ENCODE data around the gene RAB28. TPM values are rescaled to one million over a fixed set of nuclear protein-coding genes. Genes with fewer than 3 reads are reported as not detected.

RAB28 gene
- total and polyA plus RNA-seq, 2 experiments from 2014 or later, result 15.3 to 23.9 TPM

GRCh38 chr4:13454786-13455185, 29.4 kb downstream of the RAB28 start:
- H3K4me1 Mint-ChIP-seq, result peaks cover 5% of the 10 kb centered on the region
- H3K27me3 ChIP-seq (ENCODE audit: insufficient read depth), result no peaks in the 10 kb centered on the region
- H3K4me1 ChIP-seq (ENCODE audit: insufficient read depth), result no peaks in the 10 kb centered on the region
- no peaks in the 10 kb centered on the region for H4K20me1 ChIP-seq (replicated peaks; ENCODE audit: insufficient read depth)
- no peaks in the 10 kb centered on the region for H3F3A ChIP-seq (replicated peaks; ENCODE audit: low read depth)
- no peak for ATAC-seq
- H3K9me2 ChIP-seq (ENCODE audit: insufficient read depth), result no peaks in the 10 kb centered on the region
- no peak overlapping the region for H3K27ac ChIP-seq (ENCODE audit: low read depth)
- no peaks in the 10 kb centered on the region for H3K79me2 ChIP-seq (replicated peaks; ENCODE audit: insufficient read depth)
- no peak overlapping the region for H3K4me3 Mint-ChIP-seq
- H3K27me3 Mint-ChIP-seq (ENCODE audit: insufficient read depth, low read depth, poor library complexity), result no peaks in the 10 kb centered on the region
- H2AFZ ChIP-seq, result no peak overlapping the region
- H3K36me3 Mint-ChIP-seq (ENCODE audit: low read depth), result peaks cover 13% of the 10 kb centered on the region; the same call in 2 of the 3 replicates
- H3K36me3 ChIP-seq (ENCODE audit: insufficient read depth), result no peaks in the 10 kb centered on the region; the same call in 1 of the 2 replicates
- no peaks in the 10 kb centered on the region for H3K9me3 Mint-ChIP-seq
- no peak overlapping the region for H3K4me3 ChIP-seq
- no peak for DNase-seq (ENCODE audit: low spot score)
- no peak overlapping the region for H3K4me2 ChIP-seq
- no peak for TF ChIP-seq POLR2AphosphoS5 (IDR thresholded peaks at IDR 0.05; ENCODE audit: low read depth)
- TF ChIP-seq ZNF114 (CRISPR knock-in tag; IDR thresholded peaks at IDR 0.05), result no peak
- TF ChIP-seq JUNB (IDR thresholded peaks at IDR 0.05; ENCODE audit: unreplicated experiment), result no peak
- no peak for TF ChIP-seq CTCF (conservative IDR thresholded peaks at IDR 0.05; ENCODE audit: low read depth in 2 of 2)
- TF ChIP-seq ZNF462 (CRISPR knock-in tag; IDR thresholded peaks at IDR 0.05), result no peak
- TF ChIP-seq ZNF331 (CRISPR knock-in tag; IDR thresholded peaks at IDR 0.05; ENCODE audit: low read depth), result no peak
- no peak for TF ChIP-seq REST (IDR thresholded peaks at IDR 0.05; ENCODE audit: unreplicated experiment)
- no peak overlapping the region for H3K27ac Mint-ChIP-seq
